Right atrium auricular region (tissue), 2 donors: ENCODE data around the gene PDGFA. TPM values are rescaled to one million over a fixed set of nuclear protein-coding genes. Genes with fewer than 3 reads are reported as not detected.
A peak's percentile ranks its signal among the peaks of the same experiment; 100 is the strongest.

Experiments used
- DNase-seq: peaks from one replicate; pipeline ENCODE4 v3.0.0-alpha.2; 2019; ENCODE audit warnings: low spot score
- H3K27ac ChIP-seq, 2 donors: fragments of 200-600 bp; sonication (generic); 1 replicate in 1 of 2; 2 replicates in 1 of 2; pipeline ENCODE4 v1.5.1; 2016 to 2019
- H3K27me3 ChIP-seq, 2 donors: fragments of 200-600 bp; sonication (generic); one replicate each; pipeline versions ENCODE4 v1.5.1 to v1.6.0; 2017 to 2019
- H3K36me3 ChIP-seq: fragments of 200-600 bp; sonication (generic); one replicate; pipeline ENCODE4 v1.5.1; 2016
- H3K4me1 ChIP-seq, 2 donors: fragments of 200-600 bp; sonication (generic); one replicate each; pipeline versions ENCODE4 v1.5.1 to v1.6.0; 2017 to 2019
- H3K4me3 ChIP-seq, 2 donors: fragments of 200-600 bp; sonication (generic); 1 replicate in 1 of 2; 2 replicates in 1 of 2; pipeline ENCODE4 v1.5.1; 2017 to 2019; ENCODE audit warnings: mild to moderate bottlenecking in 1 of 2, moderate library complexity in 1 of 2
- H3K9me3 ChIP-seq, 2 donors: fragments of 200-600 bp; sonication (generic); one replicate each; pipeline ENCODE4 v1.5.1; 2019
- CTCF ChIP-seq, 2 donors: fragments of 200-600 bp; sonication (generic); IDR thresholded peaks; one replicate each; pipeline ENCODE4 v1.5.1; 2019; ENCODE audit warnings: antibody characterized with exemption in 2 of 2
- total RNA-seq, 2 donors: library from RNA; depleted of rRNA; stranded (reverse); fragments of >200 nt; gene quantifications; one replicate each; pipeline ENCODE4 v1.1.0, GENCODE V29; 2016

The PDGFA gene
- total RNA-seq, 2 donors from 2014 or later: 31.8 to 34.2 TPM

GRCh38 chr7:503575-504111 is 16.0 kb downstream of the PDGFA start:
- H3K9me3 ChIP-seq: no peaks in the 10 kb centered on the region
- H3K27ac ChIP-seq: peak overlapping the region; percentile 4 to 63
- H3K27me3 ChIP-seq: no peaks in the 10 kb centered on the region
- H3K36me3 ChIP-seq: peaks cover 65% of the 10 kb centered on the region
- peaks cover 0 to 27% of the 10 kb centered on the region in 2 donors for H3K4me1 ChIP-seq
- no peak for DNase-seq
- no peak for TF ChIP-seq CTCF (IDR thresholded peaks at IDR 0.05)
- H3K4me3 ChIP-seq: no peak overlapping the region

GRCh38 chr7:502296-502695 is 17.4 kb downstream of the PDGFA start:
- TF ChIP-seq CTCF (IDR thresholded peaks at IDR 0.05): no peak
- H3K9me3 ChIP-seq: no peaks in the 10 kb centered on the region
- peaks cover 62% of the 10 kb centered on the region for H3K36me3 ChIP-seq
- H3K4me3 ChIP-seq: no peak overlapping the region
- DNase-seq: no peak
- H3K27ac ChIP-seq: no peak overlapping the region
- peaks cover 0 to 27% of the 10 kb centered on the region in 2 donors for H3K4me1 ChIP-seq
- H3K27me3 ChIP-seq: no peaks in the 10 kb centered on the region

GRCh38 chr7:501526-501925 is 18.1 kb downstream of the PDGFA start:
- Histone ChIP-seq H3K4me1 (peaks cover 0 to 27% of the 10 kb centered on the region in 2 donors), H3K27me3 (no peaks in the 10 kb centered on the region), H3K36me3 (peaks cover 62% of the 10 kb centered on the region), H3K4me3 (no peak overlapping the region), H3K9me3 (no peaks in the 10 kb centered on the region), H3K27ac (no peak overlapping the region)
- no peak for TF ChIP-seq CTCF (IDR thresholded peaks at IDR 0.05)
- DNase-seq: no peak

GRCh38 chr7:500521-501420 is 18.9 kb downstream of the PDGFA start:
- Histone ChIP-seq H3K9me3 (no peaks in the 10 kb centered on the region), H3K4me1 (peaks cover 0 to 27% of the 10 kb centered on the region in 2 donors), H3K36me3 (peaks cover 61% of the 10 kb centered on the region), H3K27ac (no peak overlapping the region), H3K4me3 (no peak overlapping the region), H3K27me3 (no peaks in the 10 kb centered on the region)
- no peak for TF ChIP-seq CTCF (IDR thresholded peaks at IDR 0.05)
- DNase-seq: no peak

- Histone ChIP-seq H3K27me3 (no peaks in the 10 kb centered on the region), H3K36me3 (peaks cover 61% of the 10 kb centered on the region), H3K4me3 (no peak overlapping the region), H3K27ac (no peak overlapping the region), H3K9me3 (no peaks in the 10 kb centered on the region), H3K4me1 (peaks cover 0 to 19% of the 10 kb centered on the region in 2 donors)
- DNase-seq: no peak
- TF ChIP-seq CTCF (IDR thresholded peaks at IDR 0.05): no peak
Measured at GRCh38 chr7:499853-500485, 19.7 kb downstream of the PDGFA start.
